Activated T-cell treated with anti-CD3 and anti-CD28 coated beads for 24 hours (primary cell): ENCODE results near the gene RASGEF1C.

ENCODE experiments used
- DNase-seq: peaks from one replicate; pipeline ENCODE4 v3.0.0-alpha.2; 2020; ENCODE audit warnings: low read depth

Gene RASGEF1C

GRCh38 chr5:180209137-180209581 is at the start of gene RASGEF1C:
TSS of gene RASGEF1C (minus strand) at chr5:180209211. CDS start at chr5:180138052, 71,159 bp downstream.
- DNase-seq = peak; percentile 52

GRCh38 chr5:180253036-180253824 is 44.2 kb upstream of the RASGEF1C start:
- no peak for DNase-seq

GRCh38 chr5:180251887-180252286 is 42.9 kb upstream of the RASGEF1C start:
- DNase-seq = no peak

- DNase-seq = no peak
Measured at GRCh38 chr5:180251141-180251540, 42.1 kb upstream of the RASGEF1C start.

- DNase-seq = no peak
Measured at GRCh38 chr5:180250329-180250728, 41.3 kb upstream of the RASGEF1C start.

- DNase-seq = no peak
Measured at GRCh38 chr5:180241600-180241999, 32.6 kb upstream of the RASGEF1C start.

GRCh38 chr5:180238631-180239030 is 29.6 kb upstream of the RASGEF1C start:
- no peak for DNase-seq

- no peak for DNase-seq
Measured at GRCh38 chr5:180235846-180236245, 26.8 kb upstream of the RASGEF1C start.

GRCh38 chr5:180235077-180235476 is 26.1 kb upstream of the RASGEF1C start:
- no peak for DNase-seq

GRCh38 chr5:180234271-180234670 is 25.3 kb upstream of the RASGEF1C start:
- DNase-seq = no peak

- DNase-seq = no peak
Measured at GRCh38 chr5:180233729-180234128, 24.7 kb upstream of the RASGEF1C start.

- DNase-seq = no peak
Measured at GRCh38 chr5:180230017-180230416, 21.0 kb upstream of the RASGEF1C start.

GRCh38 chr5:180222056-180222455 is 13.0 kb upstream of the RASGEF1C start:
- no peak for DNase-seq

- no peak for DNase-seq
Measured at GRCh38 chr5:180217797-180218196, 8.8 kb upstream of the RASGEF1C start.

GRCh38 chr5:180216646-180217171 is 7.7 kb upstream of the RASGEF1C start:
- no peak for DNase-seq

- DNase-seq = no peak
Measured at GRCh38 chr5:180215783-180216630, 7.0 kb upstream of the RASGEF1C start.

GRCh38 chr5:180214870-180215770 is 6.1 kb upstream of the RASGEF1C start:
- no peak for DNase-seq

- no peak for DNase-seq
Measured at GRCh38 chr5:180213657-180214207, 4.7 kb upstream of the RASGEF1C start.

- no peak for DNase-seq
Measured at GRCh38 chr5:180213256-180213600, 4.2 kb upstream of the RASGEF1C start.

- DNase-seq = no peak
Measured at GRCh38 chr5:180212363-180213255, 3.6 kb upstream of the RASGEF1C start.

- no peak for DNase-seq
Measured at GRCh38 chr5:180211761-180212035, 2.7 kb upstream of the RASGEF1C start.
